ENCODE results near the gene RAD51B.

Gene RAD51B

DNA sequence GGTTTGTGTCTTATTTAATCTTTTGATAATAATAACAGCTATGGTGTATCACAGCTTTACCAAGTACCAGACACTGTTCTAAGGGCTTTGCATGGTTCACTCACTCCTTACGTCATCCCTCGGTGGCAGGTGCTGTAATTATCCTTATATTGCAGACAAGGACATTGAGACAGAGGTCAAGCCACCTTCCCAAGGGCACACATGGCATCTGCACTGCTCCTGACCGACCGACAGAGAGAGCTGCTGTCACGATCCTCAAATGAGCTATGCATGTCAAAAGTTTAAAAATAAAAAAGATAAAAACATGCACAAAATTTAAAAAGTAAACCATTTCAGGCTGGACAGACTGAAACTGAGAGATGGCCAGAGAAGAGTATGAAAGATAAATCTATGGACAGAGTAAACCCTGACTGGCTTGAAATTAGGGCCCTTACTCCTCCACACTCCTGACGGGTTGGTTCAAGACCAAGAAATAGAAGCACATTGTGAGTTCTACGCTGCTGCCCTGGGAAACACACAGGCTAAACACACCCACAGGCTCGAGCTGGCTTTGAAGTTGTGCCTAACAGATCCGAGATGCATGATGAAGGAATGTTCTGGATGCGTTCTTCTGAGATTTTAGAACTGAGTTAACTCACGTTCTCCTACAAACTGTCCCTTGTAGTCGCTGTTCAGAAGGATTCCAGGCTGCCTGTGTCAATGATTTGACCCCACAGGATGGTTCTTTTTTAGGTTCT lies 704.6 kb downstream of the RAD51B start:
- DNase-seq: no peak

DNA sequence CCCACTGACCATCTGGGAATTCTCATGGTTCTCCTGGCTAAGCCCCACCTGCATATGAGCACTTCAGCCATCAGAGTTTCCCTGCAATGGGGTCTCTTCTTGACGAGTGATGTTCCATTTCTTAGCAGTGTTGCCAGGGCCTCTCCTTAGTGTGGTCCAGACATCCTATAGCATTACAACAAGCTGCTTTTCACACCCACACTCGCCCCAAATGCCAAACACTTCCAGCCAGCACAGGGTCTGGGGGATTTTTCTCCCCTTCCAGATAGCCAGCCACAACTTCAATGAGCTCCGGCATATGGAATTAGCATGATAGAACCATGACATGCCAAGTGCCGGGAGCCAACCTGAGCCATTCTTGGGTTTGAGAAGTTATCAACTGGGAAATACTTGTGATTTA lies 705.9 kb downstream of the RAD51B start:
- no peak for DNase-seq

DNA sequence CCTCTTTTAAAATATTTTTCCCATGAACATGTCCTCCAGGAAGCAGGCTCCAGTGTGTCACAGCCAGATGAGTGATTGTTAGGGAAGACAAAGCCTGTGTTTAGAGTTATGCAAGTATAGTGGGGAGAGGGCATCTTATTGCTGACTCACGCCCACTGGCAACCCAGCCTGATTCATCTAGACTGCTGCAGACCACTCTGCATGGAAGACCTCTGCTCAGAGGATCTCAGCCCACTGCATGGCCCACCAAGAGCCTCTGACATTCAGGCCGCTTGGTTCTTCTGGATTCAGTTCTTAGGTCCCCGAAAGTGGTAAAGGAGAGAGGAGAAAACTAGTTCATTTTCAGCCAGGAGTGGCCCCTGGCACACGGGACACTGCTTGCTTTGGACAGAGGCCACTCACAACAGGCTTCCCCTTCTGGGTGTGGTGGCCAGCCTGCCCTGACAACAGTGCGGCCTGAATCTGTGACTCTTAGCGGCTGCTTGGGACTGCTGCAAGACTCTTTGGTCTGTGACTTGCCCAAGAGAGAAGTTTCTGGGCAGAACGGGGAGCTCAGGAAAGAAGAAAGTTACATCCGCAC lies 707.0 kb downstream of the RAD51B start:
- no peak for DNase-seq

DNA sequence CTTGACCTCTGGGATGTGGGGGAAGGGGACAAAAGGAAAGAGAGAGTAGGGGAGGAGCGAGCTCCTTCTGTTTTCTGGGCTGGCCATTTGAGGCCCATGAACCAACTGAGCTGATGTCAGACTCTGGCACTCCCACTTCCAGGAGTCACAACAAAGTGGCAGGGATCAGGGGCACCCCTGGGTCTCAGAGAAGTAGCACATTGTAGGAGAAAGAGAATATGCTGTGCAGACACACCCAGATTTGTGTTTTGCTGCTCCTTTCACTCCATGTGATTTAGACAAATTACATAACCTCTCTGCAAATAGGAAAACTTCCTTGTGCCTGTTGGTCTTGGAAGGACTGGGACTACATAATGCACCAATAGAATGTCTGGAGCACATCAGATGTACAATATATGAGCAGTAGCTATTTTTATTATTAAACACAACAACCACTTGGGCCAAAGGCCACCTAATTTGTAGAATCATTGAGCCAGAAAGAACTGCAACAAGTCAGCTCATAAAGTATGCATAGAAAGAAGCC lies 707.8 kb downstream of the RAD51B start:
- DNase-seq: no peak

DNA sequence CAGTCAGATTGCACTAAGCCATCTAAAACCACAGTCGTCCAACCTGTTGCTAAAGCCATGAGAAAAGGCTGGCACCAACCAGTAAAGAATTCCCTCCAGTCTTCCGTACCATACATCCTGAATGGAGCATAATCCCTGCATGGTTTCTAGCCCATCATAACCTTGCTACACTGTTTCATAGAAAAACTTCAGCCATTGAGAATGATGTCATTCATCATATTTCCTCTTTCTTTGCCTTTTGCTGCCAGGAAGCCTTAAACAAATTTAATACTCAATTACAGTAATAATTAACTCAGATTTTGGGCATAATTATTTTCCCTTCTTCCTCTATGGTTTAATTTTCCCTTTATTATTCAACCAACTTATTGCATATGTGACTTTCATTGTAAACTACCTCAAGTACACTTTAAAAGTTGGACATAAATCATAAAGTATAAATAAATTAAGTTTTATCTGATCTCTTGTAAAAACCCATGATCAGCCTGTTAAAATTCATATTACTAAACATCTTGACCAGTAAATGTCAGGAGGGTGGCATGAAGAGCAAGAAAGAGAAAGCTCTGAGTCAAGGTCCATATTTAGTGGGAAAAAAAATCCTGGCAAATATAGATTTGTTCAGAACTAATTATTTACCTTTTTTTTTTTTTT lies 708.6 kb downstream of the RAD51B start:
- no peak for DNase-seq

DNA sequence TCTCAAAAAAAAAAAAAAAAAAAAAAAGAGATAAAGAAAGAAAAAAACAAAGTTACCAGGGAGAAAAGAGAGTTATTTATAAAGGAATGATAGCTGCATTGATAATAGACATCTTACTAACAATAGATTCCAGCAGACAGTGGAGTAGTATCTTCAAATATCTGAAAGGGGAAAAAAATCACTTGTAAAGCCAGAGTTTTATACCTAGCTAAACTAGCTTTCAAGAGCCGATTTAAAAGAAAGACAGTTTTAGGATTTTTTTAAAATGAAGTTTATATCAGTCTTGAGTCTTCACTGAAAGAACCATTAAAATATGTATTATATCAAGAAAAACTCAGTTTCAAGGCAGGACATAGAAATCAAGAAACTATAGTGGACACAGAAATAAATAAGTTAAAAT lies 710.9 kb downstream of the RAD51B start:
- no peak for DNase-seq

DNA sequence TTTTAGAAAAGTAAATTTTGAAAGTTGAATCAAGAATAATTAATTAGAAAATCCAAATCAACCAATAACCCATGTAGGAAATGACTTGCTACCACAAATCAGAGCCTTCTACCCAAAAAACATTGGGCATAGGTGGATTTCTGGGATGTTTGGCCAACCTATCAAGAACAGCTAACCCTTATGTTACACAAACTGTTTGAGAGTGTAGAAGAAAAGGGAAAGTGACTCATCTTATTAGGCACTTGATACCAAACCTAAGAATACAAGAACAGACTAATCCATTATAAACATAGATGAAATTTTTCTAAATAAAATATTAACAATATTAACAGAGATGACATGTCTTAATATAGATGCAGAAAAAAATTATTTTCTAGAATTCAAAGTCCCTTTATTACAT lies 712.9 kb downstream of the RAD51B start:
- no peak for DNase-seq

DNA sequence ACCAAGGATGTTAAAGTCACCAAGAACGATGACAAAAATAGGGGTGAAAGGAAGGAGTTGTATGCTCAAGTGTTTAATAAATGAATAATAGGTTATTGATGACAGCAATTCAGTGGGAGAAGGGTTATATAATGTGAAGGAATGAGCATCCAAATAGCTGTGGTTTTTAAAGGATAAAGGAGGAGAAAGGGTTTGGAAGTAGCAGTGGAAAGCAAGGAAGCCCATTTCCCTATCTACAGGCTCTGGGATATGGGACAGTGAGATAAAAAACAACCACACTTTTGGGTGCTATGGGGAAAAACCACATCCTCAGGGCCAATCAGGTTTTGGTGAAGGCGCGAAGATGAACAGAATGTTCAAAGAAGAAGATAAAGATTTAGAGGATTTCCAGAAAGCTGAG lies 714.7 kb downstream of the RAD51B start:
- DNase-seq: no peak

DNA sequence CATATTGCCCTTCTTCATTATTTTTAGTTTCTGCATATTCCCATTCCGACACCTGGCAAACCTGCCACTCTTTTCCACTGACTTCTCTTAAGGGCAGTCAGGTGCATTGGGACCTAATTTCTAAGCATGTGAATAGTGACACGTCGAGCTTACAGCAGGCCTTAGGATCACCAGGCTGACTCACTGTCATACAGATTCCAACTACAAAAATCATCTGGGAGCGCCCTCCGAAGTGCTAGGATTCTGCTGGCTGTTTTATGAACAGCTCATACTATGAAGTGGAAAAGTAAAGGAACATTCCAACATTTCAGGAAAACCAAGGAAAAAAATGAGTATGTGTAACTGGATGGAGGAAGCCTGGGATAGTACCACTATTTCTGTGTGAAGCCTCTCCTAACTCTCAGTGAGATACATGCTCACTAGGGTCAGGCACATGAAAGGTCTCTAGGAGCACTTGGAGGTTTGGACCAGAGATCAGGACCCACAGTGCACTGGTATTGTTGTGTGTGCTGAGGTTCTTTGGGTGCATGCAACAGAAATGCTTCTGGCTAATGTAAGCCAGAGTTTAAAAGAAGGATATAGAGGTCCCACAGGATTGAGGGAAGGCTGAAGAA lies 715.9 kb downstream of the RAD51B start:
- DNase-seq: no peak

DNA sequence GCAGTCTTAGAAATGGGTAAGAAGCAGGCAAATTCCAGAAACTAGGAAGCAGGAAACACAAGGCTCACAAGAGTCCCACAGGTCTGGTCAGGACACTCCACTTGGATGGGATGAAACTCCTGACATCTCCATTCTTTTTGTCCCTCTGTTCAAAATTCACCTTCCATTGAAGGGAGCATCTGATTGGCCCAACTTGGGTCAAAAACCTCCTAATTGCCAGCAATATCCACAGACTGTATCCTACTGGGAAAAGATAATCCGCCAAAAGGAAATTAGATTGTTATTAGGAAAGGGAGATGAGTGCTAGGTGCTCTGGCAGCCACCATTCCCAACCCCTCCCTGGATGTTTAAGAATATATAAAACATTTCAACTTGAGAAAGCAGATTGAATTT lies 716.4 kb downstream of the RAD51B start:
- DNase-seq: no peak

DNA sequence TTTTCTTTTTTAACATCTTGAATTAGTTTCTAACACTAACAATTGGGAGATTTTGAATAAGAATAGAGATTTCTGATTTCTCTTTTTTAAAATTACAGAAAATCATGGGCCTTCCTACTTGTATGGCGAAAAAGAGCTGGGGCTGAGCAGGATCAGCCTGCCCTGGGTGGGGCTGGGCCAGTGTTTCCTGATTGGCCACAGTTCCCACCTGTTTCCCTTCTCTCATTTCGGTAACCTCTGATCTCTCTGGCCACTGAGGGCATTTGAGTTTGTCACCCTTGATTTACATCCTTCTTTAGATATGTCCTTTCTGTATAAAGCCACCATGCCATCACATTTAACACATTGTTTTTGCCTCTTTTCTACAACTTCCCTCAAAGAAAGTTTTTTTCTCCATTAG lies 719.1 kb downstream of the RAD51B start:
- DNase-seq: no peak

DNA sequence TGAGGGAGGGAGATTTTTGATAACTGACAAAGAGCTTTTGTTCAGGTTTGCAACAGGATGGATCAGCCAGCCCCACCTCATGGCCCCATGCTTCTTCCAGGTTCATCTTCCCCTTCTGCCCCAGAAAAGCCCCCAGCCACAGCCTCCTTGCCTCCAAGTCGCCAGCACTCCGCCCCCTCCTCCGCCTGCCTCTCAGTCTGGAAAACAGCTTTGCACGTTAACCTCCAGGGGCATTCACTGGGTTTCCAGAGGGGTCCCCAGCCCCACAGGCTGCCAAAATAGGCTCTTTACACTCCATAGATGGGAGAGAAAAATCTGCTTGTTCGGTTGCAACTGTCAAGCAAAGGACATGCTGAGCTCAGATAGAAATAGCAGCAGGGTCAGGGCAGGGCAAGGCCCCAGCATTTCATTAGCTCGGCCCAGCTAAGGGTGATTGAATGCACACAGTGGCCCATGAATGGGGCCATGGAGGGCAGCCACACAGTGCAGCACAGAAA lies 719.7 kb downstream of the RAD51B start:
- no peak for DNase-seq

DNA sequence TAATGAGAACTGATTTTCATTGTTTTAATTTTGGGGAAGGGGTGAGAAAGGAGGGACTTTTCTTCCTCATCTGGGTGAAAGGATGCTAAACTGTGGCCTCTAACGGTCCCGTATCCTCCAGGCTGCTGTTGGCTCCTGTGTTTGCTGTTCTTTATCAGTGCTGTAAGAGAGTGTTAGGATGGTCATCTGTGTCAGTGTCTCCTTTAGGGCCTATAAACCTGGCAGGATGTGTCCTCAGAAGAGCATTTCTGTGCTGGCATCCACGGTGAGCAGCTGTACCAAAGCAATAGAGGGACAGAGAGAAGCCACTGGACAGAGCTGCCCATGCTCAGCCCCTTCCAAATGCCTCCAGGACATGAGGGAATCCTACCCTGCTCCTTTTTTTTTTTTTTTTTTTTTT lies 720.2 kb downstream of the RAD51B start:
- DNase-seq: no peak

DNA sequence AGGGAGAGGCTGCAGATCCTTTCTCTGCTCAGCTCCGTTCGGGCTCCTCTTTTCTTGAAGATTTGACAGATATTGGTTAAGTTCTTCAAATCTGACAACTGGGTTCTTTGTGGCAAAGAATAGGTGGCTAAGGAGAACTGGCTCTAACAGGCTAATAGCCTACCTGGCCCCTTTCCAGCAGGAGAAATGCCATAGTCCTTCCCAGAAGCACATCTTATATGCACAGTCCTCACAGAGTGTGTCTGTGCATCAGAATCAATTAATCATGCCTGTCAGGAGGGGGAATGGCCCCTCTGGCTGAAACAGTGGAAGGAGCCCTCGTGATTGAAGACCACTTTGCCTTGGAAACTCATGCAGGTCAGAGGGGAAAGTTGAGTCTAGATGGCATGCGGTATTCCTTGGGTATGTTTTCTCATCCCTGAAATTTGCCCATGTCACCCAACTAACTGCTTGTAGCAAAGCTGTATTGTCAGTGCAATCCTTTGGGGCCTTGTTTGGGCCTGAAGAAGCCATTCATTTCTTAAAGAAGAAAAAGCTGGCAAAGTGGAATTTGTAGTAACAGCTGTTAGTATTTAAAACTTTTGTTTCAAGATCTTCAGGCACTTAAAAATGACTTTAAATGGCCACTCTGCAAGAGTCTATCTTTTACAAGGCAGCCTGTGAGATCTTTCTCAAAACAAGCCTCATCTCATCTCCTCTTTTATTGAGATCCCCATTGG lies 721.8 kb downstream of the RAD51B start:
- DNase-seq: no peak

DNA sequence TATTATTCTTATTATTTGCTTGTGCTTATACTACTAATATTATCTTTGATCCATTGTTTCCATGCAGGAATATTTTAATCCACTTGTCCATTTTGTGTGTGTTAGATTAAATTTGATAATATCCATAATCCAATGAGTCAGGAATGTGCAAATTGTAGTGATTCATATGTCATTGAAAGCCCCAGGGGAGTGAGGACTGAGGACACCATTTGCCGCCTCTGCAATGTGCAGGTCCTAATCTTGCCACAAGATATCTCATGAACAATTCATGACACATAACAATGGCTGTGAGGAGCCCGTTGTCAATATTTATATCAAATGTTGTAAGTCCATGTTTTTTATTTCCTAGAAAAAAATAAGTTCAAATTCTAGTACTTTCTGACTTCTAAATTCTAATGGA lies 722.8 kb downstream of the RAD51B start:
- DNase-seq: no peak

DNA sequence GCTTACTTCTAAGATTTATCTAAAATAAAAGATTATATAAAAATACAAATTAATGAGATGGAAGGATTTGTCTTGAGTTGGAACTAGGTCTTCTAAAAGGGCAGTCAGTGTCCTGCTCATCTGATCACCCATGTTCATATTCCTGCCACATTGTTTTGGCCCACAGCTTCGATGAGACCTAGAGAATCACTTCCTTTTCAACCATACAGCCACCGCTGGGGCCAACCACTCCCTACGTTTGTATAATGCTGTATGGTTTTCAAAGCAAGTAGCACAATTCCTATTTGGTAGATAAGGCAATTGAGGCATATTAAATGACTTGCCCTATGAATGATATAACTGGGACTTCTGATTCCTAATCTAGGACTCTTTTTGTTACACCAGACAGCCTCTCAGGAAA lies 723.9 kb downstream of the RAD51B start:
- DNase-seq: no peak

DNA sequence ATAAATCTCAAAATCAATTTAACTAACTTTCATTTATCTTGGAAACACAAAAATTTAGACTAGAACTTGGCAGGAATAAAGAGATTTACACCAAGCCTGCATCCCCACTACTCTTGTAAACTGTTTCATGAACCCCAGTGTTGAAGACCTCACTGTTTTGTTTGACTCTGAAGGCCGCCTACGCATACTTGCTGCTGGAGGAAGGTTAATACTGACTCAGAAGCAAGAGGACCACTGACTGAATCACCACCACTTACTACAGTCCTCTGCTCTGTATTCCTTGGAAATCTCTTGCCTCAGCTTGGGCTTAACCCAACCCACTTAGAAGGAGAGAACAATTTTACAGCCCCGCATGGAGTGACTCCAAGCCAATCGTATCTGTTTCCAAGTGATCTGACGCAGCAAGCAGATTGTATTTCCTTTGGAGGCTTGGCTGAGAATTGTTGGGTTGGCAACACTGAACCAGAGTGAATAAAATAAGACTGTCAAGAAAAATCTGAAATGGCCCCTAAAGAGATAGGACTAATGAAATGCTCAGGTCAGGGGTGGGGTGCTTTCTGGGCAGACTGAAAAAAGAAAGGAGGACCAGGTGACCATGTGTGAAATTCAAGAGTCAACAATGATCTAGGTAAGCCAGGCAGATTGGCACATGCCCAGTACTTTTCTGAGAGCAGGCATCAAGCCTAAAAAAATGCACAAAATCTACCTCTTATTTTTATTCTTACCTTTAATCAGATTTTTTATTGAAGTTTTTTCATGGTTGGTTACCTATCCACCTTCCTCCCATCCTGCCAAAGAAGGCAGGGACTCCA lies 724.7 kb downstream of the RAD51B start:
- no peak for DNase-seq

DNA sequence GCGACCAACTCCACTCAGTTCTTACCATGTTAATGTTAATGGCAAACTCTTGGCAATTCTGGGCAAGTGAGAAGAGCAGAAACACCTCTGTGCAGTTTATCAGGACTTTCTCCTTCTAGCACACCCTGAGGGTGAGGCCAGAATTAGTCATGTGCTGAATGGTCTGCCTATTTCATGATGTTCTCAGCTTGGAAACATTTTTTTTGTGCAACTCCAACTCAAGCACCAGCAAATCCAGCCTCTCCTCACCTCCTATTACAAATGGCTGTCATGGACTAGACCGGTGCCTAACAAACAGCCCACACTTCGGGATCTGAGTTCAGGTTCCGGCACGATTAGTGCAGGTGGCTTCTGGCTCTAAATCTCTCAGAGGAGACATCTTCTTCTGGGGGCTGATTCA lies 727.3 kb downstream of the RAD51B start:
- DNase-seq: no peak

DNA sequence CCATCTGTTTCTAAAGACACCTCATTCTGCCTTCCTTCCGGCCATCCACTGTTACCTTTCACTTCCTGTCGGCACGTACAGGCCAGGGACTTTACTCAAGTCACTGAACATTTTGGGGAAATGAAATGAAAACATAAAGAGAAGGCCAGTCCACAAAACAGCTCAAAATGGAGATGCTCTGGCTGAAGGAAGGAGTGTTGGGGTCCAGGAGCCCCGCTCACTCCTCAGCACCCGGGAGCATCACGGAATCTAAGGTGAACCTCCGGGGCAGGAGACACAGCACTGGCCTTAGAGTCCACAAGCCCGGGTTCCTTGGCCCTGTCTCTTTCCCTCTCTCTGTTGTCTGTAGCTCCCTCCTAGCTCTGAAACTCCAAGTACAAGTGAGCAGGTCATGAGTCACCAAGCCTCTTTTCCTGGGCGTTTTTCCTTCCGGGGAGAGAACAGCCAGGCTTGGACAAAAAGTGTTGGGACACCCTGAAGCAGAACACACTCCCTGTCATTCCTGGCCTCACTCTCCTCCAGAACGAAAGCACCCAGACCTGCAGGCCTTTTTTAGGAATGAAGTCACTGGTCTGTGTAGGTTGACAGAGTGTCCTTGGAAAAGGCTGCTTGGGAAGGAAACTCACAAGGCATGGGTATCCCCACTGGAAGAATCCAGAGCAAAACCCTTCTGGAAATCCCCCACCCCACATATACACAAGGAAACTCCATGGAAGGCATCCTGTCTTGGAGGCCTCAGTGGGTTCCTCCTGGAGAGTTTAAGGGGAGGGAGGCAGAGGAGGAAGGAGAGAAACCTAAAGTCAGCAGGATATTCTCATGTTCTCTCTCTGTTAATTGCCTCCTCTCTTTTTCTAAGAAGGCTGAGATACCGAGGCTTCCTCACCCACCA lies 728.0 kb downstream of the RAD51B start:
- no peak for DNase-seq

DNA sequence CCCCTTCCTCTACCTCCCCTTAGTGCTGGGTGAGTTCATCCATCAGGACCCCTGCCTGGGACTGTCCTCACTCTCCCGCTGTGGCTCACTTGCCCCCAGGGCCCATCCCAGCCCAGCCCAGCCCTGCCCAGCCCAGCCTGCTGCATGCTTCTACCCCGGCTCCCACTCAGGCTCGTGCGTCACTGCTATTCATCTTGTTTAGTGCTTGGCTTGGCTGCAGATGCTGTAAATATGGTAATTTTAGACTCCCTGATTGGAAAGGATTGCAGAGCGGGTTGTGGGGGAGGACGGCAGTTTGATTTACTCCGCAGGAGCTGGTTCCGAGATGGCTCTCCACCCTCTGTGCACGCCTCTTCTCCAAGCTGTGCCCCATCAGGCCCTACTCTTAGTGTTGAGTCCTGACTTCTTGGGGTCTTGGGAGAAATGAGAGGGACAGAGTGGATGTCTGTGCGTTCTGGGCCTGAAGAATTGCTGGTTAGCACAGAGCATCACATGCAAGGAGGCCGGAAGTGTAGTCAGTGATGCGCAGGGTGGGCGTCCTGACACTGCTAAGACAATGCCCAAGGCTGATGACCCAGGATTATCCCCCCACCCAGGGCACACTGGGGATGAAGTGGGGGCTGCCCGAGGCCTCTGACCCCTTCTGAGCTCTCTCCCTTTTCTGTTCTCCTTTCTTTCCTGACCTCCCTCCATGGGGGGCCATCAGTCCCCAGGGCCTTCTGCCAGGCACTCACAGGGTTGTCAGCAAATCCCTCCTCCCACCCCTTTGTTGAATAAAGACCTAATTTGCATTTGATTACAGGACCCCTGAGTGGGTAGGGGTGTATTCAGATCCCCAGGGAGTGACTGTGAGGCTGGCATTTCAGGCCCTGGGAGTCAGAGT lies 728.9 kb downstream of the RAD51B start:
- DNase-seq: peak; percentile 40 to 43

All from NCI-H2081 (cell line).